Measurements from ENCODE around the gene HM13. TPM values are rescaled to one million over a fixed set of nuclear protein-coding genes. Genes with fewer than 3 reads are reported as not detected.

Gene HM13
- total and polyA plus RNA-seq, 2 of the 13 experiments (the other 11 are each of a cell fraction or from before 2014, with no cell fraction given): 118 to 243 TPM

- no peak for TF ChIP-seq KIAA2018 (CRISPR knock-in tag; IDR thresholded peaks at IDR 0.05; ENCODE audit: borderline replicate concordance)
- 0 out of 2 replicates have a peak, but pooled peaks have one; percentile 35 for TF ChIP-seq ZNF20 (CRISPR knock-in tag; IDR thresholded peaks at IDR 0.05)
- TF ChIP-seq ZNF580 (CRISPR knock-in tag; IDR thresholded peaks at IDR 0.05; ENCODE audit: borderline replicate concordance, low read depth): 0 out of 2 replicates have a peak, but pooled peaks have one; percentile 57
- TF ChIP-seq POGK (CRISPR knock-in tag; conservative IDR thresholded peaks at IDR 0.05): no peak
- no peak for TF ChIP-seq NFIC (IDR thresholded peaks at IDR 0.05; ENCODE audit: low read length)
- TF ChIP-seq GABPB1 (CRISPR knock-in tag; IDR thresholded peaks at IDR 0.05): no peak
- no peak for TF ChIP-seq SNAPC4 (CRISPR knock-in tag; IDR thresholded peaks at IDR 0.05)
- TF ChIP-seq KLF6 (CRISPR knock-in tag; IDR thresholded peaks at IDR 0.05): no peak
- TF ChIP-seq MTA3 (CRISPR knock-in tag; IDR thresholded peaks at IDR 0.05): no peak
- no peak for TF ChIP-seq FOXM1 (CRISPR knock-in tag; IDR thresholded peaks at IDR 0.05)
- no peak for TF ChIP-seq ZC3H13 (CRISPR knock-in tag; IDR thresholded peaks at IDR 0.05)
- TF ChIP-seq EHMT2 (IDR thresholded peaks at IDR 0.05; ENCODE audit: borderline replicate concordance, low read depth, low read length): no peak
Measured at GRCh38 chr20:31596831-31597480, 82.7 kb downstream of the HM13 start (continued).

Measured in HepG2 (cell line).